DMS53 (cell line): ENCODE results near the gene CCDC187.
"Not testable (repeated sequence)": the region's sequence is repeated elsewhere in the genome, so short reads cannot be mapped to it uniquely, and the experiment has no call there.

Experiments used
- DNase-seq: peaks from one replicate; lab custom pipeline; 2025; lab: John Stamatoyannopoulos, UW

CCDC187 gene

GRCh38 chr9:136303825-136304416, at the start of gene CCDC187:
CCDC187 (minus strand) TSS chr9:136304094; CDS start chr9:136303830, 264 bp downstream.
- no peak for DNase-seq

GRCh38 chr9:136353088-136353487, 49.2 kb upstream of the CCDC187 start:
- DNase-seq, result peak; percentile 47

GRCh38 chr9:136352682-136353081, 48.8 kb upstream of the CCDC187 start:
- peak; percentile 91 for DNase-seq

- DNase-seq, result not testable (repeated sequence)
These were observed 48.0 kb upstream of the CCDC187 start for GRCh38 chr9:136351868-136352267.

GRCh38 chr9:136351252-136351800, 47.4 kb upstream of the CCDC187 start:
- no peak for DNase-seq

GRCh38 chr9:136349546-136349945, 45.7 kb upstream of the CCDC187 start:
- DNase-seq, result no peak

GRCh38 chr9:136348691-136349090, 44.8 kb upstream of the CCDC187 start:
- no peak for DNase-seq

GRCh38 chr9:136347472-136348256, 43.8 kb upstream of the CCDC187 start:
- no peak for DNase-seq

GRCh38 chr9:136346927-136347465, 43.1 kb upstream of the CCDC187 start:
- DNase-seq, result no peak

GRCh38 chr9:136346157-136346481, 42.2 kb upstream of the CCDC187 start:
- no peak for DNase-seq

- peak; percentile 85 for DNase-seq
These were observed 41.6 kb upstream of the CCDC187 start for GRCh38 chr9:136345281-136346156.

GRCh38 chr9:136344544-136345280, 40.8 kb upstream of the CCDC187 start:
- DNase-seq, result no peak

GRCh38 chr9:136343884-136344269, 40.0 kb upstream of the CCDC187 start:
- DNase-seq, result no peak

- DNase-seq, result no peak
These were observed 39.4 kb upstream of the CCDC187 start for GRCh38 chr9:136343121-136343883.

- DNase-seq, result peak; percentile 65
These were observed 38.6 kb upstream of the CCDC187 start for GRCh38 chr9:136342181-136343120.

GRCh38 chr9:136341769-136342168, 37.9 kb upstream of the CCDC187 start:
- no peak for DNase-seq

- no peak for DNase-seq
These were observed 37.3 kb upstream of the CCDC187 start for GRCh38 chr9:136341042-136341655.

GRCh38 chr9:136340356-136341041, 36.6 kb upstream of the CCDC187 start:
- DNase-seq, result no peak

- DNase-seq, result no peak
These were observed 36.0 kb upstream of the CCDC187 start for GRCh38 chr9:136339958-136340310.
